GM12878 (cell line): Measurements from ENCODE around the gene SLITRK1. TPM values are rescaled to one million over a fixed set of nuclear protein-coding genes. Genes with fewer than 3 reads are reported as not detected.

Source experiments
- ATAC-seq: fragments of 200-7000 bp; cut with Tn5 transposase; 3 replicates; pipeline ENCODE4 v1.9.1; 2020; ENCODE audit warnings: mild to moderate bottlenecking, moderate library complexity
- BruUV-seq: library from RNA; stranded (reverse); fragments of 400-500 nt; replicated peaks from 2 replicates; lab custom pipeline; 2021; lab: Mats Ljungman, UMichigan
- CTCF ChIA-PET: fragments of 300-600 bp; sonication (Branson Sonifier 250); formaldehyde crosslinking; extraction: SDS; loops from one replicate; lab custom pipeline; 2021; ENCODE audit warnings: inconsistent platforms; lab: Yijun Ruan, JAX
- POLR2A ChIA-PET: fragments of 350-600 bp; formaldehyde crosslinking; extraction: SDS; loops from one replicate; lab custom pipeline; 2021; ENCODE audit warnings: inconsistent platforms; lab: Charles Lee
- RAD21 ChIA-PET: fragments of 300-600 bp; sonication (Branson Sonifier 250); formaldehyde crosslinking; loops from one replicate; lab custom pipeline; 2023; ENCODE audit warnings: antibody characterized with exemption; ENCODE audit not compliant: unreplicated experiment; lab: Charles Lee
- SMC1A ChIA-PET: fragments of 300-600 bp; sonication (Branson Sonifier 250); formaldehyde crosslinking; loops from one replicate; lab custom pipeline; 2023; ENCODE audit not compliant: unreplicated experiment, uncharacterized antibody; lab: Charles Lee
- DNase-seq: peaks from one replicate; pipeline ENCODE4 v3.0.0-alpha.2; 2011; ENCODE audit warnings: low read depth, low spot score
- FAIRE-seq: peaks from 3 replicates; lab custom pipeline; 2011; peaks lifted over from hg19 to GRCh38; lab: Jason Lieb, UNC
- H2AFZ ChIP-seq: 2 replicates; pipeline ENCODE4 v1.6.0; 2011; ENCODE audit warnings: low read depth, low read length, control low read depth; ENCODE audit not compliant: control insufficient read depth
- H3K27ac ChIP-seq: 2 replicates; pipeline ENCODE4 v1.5.1; 2011; ENCODE audit warnings: control low read depth; ENCODE audit not compliant: control insufficient read depth, insufficient read depth
- H3K27me3 ChIP-seq, 2 experiments: replicated peaks in 1 of 2; 2 replicates each; pipeline versions ENCODE4 v1.6.0 to v1.6.1; 2011; ENCODE audit warnings: low read length in 1 of 2; ENCODE audit not compliant: control insufficient read depth in 2 of 2, insufficient read depth in 2 of 2
- H3K36me3 ChIP-seq, 2 experiments: 2 replicates each; pipeline ENCODE4 v1.5.1; 2011; ENCODE audit warnings: low read length in 1 of 2; ENCODE audit not compliant: control insufficient read depth in 2 of 2, insufficient read depth in 2 of 2
- H3K4me1 ChIP-seq: 2 replicates; pipeline ENCODE4 v1.6.1; 2011; ENCODE audit warnings: mild to moderate bottlenecking, low read length, moderate library complexity, mixed read lengths; ENCODE audit not compliant: control insufficient read depth, insufficient read depth
- H3K4me2 ChIP-seq: 2 replicates; pipeline ENCODE4 v1.6.0; 2011; ENCODE audit warnings: control low read depth; ENCODE audit not compliant: control insufficient read depth, insufficient read depth
- H3K4me3 ChIP-seq: fragments of 200-600 bp; sonication (generic); 2 replicates; pipeline ENCODE4 v1.5.1; 2016
- H3K79me2 ChIP-seq: 2 replicates; pipeline ENCODE4 v1.6.0; 2011; ENCODE audit warnings: low read length; ENCODE audit not compliant: control insufficient read depth, insufficient read depth
- H3K9ac ChIP-seq: 2 replicates; pipeline ENCODE4 v1.8.0; 2011; ENCODE audit warnings: low read length, control low read depth, mixed read lengths; ENCODE audit not compliant: control insufficient read depth, insufficient read depth
- H3K9me3 ChIP-seq: replicated peaks from 3 replicates; pipeline ENCODE4 v1.5.1; 2011; ENCODE audit warnings: mild to moderate bottlenecking, low read length; ENCODE audit not compliant: control insufficient read depth, insufficient read depth
- H4K20me1 ChIP-seq: 2 replicates; pipeline ENCODE4 v1.6.0; 2011; ENCODE audit not compliant: control insufficient read depth, insufficient read depth
- CBFB ChIP-seq: IDR thresholded peaks from 2 replicates; pipeline ENCODE4 v1.6.1; 2016; ENCODE audit warnings: antibody characterized with exemption, low read depth
- CEBPB ChIP-seq, 2 experiments: fragments of 150-350 bp in 1 of 2; IDR thresholded peaks; 2 replicates each; pipeline ENCODE4 v1.6.1; 2012 to 2014; ENCODE audit warnings: low read depth in 2 of 2, low read length in 2 of 2, borderline replicate concordance in 1 of 2, inconsistent platforms in 1 of 2
- CREM ChIP-seq: IDR thresholded peaks from 2 replicates; pipeline ENCODE4 v1.6.1; 2014; ENCODE audit warnings: antibody characterized with exemption, low read depth
- EED ChIP-seq: sonication (generic); IDR thresholded peaks from 2 replicates; pipeline ENCODE4 v1.6.1; 2016; ENCODE audit warnings: antibody characterized with exemption, low read depth
- HDGF ChIP-seq: fragments of 450-650 bp; IDR thresholded peaks from 2 replicates; pipeline ENCODE4 v1.6.1; 2016; ENCODE audit warnings: antibody characterized with exemption
- JUND ChIP-seq: IDR thresholded peaks from 2 replicates; pipeline ENCODE4 v1.6.1; 2012; ENCODE audit warnings: low read depth, mild to moderate bottlenecking, low read length, improper control_type of control experiment, moderate library complexity
- POLR2A ChIP-seq: IDR thresholded peaks from 2 replicates; pipeline ENCODE4 v1.6.1; 2011; ENCODE audit warnings: low read depth, mild to moderate bottlenecking, low read length
- POU2F2 ChIP-seq: IDR thresholded peaks from 3 replicates; pipeline ENCODE4 v1.6.1; 2011; ENCODE audit warnings: low read depth, mild to moderate bottlenecking, low read length, borderline replicate concordance
- RB1 ChIP-seq: fragments of 450-650 bp; formaldehyde crosslinking; IDR thresholded peaks from 2 replicates; pipeline ENCODE4 v1.6.1; 2017; ENCODE audit warnings: mild to moderate bottlenecking, borderline replicate concordance
- RCOR1 ChIP-seq: conservative IDR thresholded peaks from 2 replicates; pipeline ENCODE4 v1.6.1; 2012; ENCODE audit warnings: low read depth, low read length, improper control_type of control experiment
- SMC3 ChIP-seq: IDR thresholded peaks from 2 replicates; pipeline ENCODE4 v1.6.1; 2011; ENCODE audit warnings: low read length, improper control_type of control experiment, borderline replicate concordance
- SREBF2 ChIP-seq: IDR thresholded peaks from 2 replicates; pipeline ENCODE4 v1.6.1; 2012; ENCODE audit warnings: mild to moderate bottlenecking, low read length
- TBL1XR1 ChIP-seq: IDR thresholded peaks from 2 replicates; pipeline ENCODE4 v1.6.1; 2012; ENCODE audit warnings: low read depth, low read length, improper control_type of control experiment
- YY1 ChIP-seq: IDR thresholded peaks from 2 replicates; pipeline ENCODE4 v1.6.1; 2011; ENCODE audit warnings: low read depth, mild to moderate bottlenecking, low read length
- ZNF217 ChIP-seq: fragments of 450-650 bp; IDR thresholded peaks from 2 replicates; pipeline ENCODE4 v1.6.1; 2017; ENCODE audit warnings: antibody characterized with exemption, mild to moderate bottlenecking
- ZNF24 ChIP-seq: fragments of 450-650 bp; IDR thresholded peaks from 2 replicates; pipeline ENCODE4 v1.6.1; 2017; ENCODE audit warnings: antibody characterized with exemption, mild to moderate bottlenecking
- WGBS: methylation state at CpG from one replicate; pipeline ENCODE4 v1.1.6; 2016; ENCODE audit warnings: low lambda C conversion rate; ENCODE audit not compliant: insufficient replicate concordance, insufficient coverage; ENCODE audit errors: missing lambda C conversion rate; 5-methylcytosine and 5-hydroxymethylcytosine counted together
- in situ Hi-C: fragments of 300-500 bp; cut with MboI; formaldehyde crosslinking; loops from 9 replicates; pipeline ENCODE4 v1.14.3; 2018; ENCODE audit warnings: mixed read lengths
- intact Hi-C: fragments of 100-400 bp; cut with micrococcal nuclease; formaldehyde crosslinking; loops from one replicate; pipeline ENCODE4 v1.14.2; 2022; ENCODE audit not compliant: unreplicated experiment
- polyA plus RNA-seq, 11 experiments: library from polyadenylated mRNA; depleted of rRNA in 4 of 11; unstranded in 6 of 11; stranded (reverse) in 5 of 11; fragments of >200 nt; fragmentation: Nextera tagmentation in 4 of 11; fragmentation: Illumina TruSeq in 1 of 11; extraction: Ambion mirVana in 4 of 11; extraction: Trizol in 1 of 11; gene quantifications; 1 replicate in 1 of 11; 2 replicates in 10 of 11; pipeline versions ENCODE4 v1.2.1 to v1.2.3, GENCODE V29; 2011 to 2016; ENCODE audit warnings: inconsistent platforms in 2 of 11, missing spikeins in 2 of 11, low read depth in 1 of 11
- total RNA-seq, 4 experiments: library from RNA; depleted of rRNA in 3 of 4; stranded (reverse); fragments of >200 nt in 3 of 4; fragmentation: Illumina TruSeq in 1 of 4; extraction: Trizol in 1 of 4; gene quantifications; 2 replicates each; pipeline versions ENCODE4 v1.2.1 to v1.2.3, GENCODE V29; 2013 to 2021
- TF ChIP-seq, protein P1 (sequence below): fragments of 450-650 bp; IDR thresholded peaks from 2 replicates; pipeline ENCODE4 v1.6.1; 2016; ENCODE audit warnings: mild to moderate bottlenecking
- TF ChIP-seq, protein P2 (sequence below): IDR thresholded peaks from 2 replicates; pipeline ENCODE4 v1.6.1; 2011; ENCODE audit warnings: low read depth, mild to moderate bottlenecking, low read length, moderate library complexity, borderline replicate concordance; ENCODE audit errors: extremely low read depth
- TF ChIP-seq, protein P3 (sequence below): fragments of 450-650 bp; formaldehyde crosslinking; IDR thresholded peaks from 2 replicates; pipeline ENCODE4 v1.4.0; 2020; ENCODE audit warnings: mild to moderate bottlenecking, moderate library complexity

The SLITRK1 gene
- total and polyA plus RNA-seq, 10 of the 15 experiments (the other 5 are each of a cell fraction or from before 2014, with no cell fraction given), result 0.03 to 0.78 (median 0.26) TPM

DNA sequence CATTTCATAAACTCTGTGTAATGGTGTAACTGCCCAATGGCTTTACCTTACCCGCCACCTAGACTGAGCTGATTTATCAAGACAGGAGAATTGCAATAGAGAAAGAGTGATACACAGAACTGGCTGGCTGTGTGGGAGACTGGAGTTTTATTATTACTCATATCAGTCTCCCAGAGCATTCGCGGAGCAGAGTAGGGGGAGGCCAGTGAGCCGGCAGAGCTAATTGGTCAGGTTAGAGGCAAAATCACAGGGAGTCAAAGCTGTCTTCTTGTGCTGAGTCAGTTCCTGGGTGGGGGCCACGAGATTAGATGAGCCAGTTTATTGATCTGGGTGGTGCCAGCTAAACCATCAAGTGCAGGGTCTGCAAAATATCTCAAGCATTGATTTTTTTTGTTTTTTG is 23.4 kb upstream of the SLITRK1 start (continued):
- TF ChIP-seq CBFB (no peak), RB1 (no peak), SREBF2 (no peak)
- TF ChIP-seq, protein P1, sequence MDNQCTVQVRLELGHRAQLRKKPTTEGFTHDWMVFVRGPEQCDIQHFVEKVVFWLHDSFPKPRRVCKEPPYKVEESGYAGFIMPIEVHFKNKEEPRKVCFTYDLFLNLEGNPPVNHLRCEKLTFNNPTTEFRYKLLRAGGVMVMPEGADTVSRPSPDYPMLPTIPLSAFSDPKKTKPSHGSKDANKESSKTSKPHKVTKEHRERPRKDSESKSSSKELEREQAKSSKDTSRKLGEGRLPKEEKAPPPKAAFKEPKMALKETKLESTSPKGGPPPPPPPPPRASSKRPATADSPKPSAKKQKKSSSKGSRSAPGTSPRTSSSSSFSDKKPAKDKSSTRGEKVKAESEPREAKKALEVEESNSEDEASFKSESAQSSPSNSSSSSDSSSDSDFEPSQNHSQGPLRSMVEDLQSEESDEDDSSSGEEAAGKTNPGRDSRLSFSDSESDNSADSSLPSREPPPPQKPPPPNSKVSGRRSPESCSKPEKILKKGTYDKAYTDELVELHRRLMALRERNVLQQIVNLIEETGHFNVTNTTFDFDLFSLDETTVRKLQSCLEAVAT, result no peak
- TF ChIP-seq, protein P2, sequence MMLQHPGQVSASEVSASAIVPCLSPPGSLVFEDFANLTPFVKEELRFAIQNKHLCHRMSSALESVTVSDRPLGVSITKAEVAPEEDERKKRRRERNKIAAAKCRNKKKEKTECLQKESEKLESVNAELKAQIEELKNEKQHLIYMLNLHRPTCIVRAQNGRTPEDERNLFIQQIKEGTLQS, result no peak

DNA sequence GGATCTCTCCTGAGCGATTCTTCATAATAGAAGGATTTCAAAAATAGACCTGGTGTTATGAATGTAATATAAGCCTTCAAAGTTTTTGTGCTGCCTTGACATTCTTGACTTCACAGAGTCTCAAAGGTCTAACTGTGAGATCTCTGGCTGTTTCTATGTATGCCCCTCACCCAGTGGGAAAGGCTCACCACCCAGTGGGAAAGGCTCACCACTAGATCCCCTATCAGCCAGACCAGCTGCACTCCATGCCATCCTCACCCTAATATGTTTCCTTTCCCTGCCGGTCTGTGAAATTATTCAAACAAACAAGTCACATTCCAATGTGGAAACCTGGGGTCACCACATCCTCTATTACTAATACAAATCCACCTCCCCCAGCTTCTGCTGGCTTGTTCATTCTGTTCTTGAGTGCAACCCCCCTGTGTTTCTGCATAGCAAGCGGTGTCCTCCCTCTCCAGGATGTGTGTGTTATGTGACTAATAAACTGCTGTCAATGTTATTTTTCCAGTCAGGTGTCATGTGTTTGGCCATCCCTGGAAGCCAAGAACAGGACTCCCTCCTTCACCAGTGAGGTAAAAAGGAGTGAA is 13.8 kb upstream of the SLITRK1 start:
- H3K4me3 ChIP-seq, result no peak overlapping the region
- no peaks in the 10 kb centered on the region for H3K4me1 ChIP-seq
- H4K20me1 ChIP-seq, result no peaks in the 10 kb centered on the region
- no peak for TF ChIP-seq SREBF2
- no peak for TF ChIP-seq ZNF24
- no peak for TF ChIP-seq POLR2A
- no peak for TF ChIP-seq CREM
- no peak for TF ChIP-seq JUND
- TF ChIP-seq, protein P3, sequence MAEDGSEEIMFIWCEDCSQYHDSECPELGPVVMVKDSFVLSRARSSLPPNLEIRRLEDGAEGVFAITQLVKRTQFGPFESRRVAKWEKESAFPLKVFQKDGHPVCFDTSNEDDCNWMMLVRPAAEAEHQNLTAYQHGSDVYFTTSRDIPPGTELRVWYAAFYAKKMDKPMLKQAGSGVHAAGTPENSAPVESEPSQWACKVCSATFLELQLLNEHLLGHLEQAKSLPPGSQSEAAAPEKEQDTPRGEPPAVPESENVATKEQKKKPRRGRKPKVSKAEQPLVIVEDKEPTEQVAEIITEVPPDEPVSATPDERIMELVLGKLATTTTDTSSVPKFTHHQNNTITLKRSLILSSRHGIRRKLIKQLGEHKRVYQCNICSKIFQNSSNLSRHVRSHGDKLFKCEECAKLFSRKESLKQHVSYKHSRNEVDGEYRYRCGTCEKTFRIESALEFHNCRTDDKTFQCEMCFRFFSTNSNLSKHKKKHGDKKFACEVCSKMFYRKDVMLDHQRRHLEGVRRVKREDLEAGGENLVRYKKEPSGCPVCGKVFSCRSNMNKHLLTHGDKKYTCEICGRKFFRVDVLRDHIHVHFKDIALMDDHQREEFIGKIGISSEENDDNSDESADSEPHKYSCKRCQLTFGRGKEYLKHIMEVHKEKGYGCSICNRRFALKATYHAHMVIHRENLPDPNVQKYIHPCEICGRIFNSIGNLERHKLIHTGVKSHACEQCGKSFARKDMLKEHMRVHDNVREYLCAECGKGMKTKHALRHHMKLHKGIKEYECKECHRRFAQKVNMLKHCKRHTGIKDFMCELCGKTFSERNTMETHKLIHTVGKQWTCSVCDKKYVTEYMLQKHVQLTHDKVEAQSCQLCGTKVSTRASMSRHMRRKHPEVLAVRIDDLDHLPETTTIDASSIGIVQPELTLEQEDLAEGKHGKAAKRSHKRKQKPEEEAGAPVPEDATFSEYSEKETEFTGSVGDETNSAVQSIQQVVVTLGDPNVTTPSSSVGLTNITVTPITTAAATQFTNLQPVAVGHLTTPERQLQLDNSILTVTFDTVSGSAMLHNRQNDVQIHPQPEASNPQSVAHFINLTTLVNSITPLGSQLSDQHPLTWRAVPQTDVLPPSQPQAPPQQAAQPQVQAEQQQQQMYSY (CRISPR knock-in tag), result no peak
- no peak for TF ChIP-seq ZNF217
- no peak for TF ChIP-seq EED
- no peak for TF ChIP-seq YY1
- no peak for TF ChIP-seq TBL1XR1
- no peak for TF ChIP-seq POU2F2
- TF ChIP-seq SMC3, result no peak
- no peak for TF ChIP-seq HDGF
- no peak for TF ChIP-seq RCOR1
- no peak for TF ChIP-seq CEBPB (IDR thresholded peaks at IDR 0.05; ENCODE audit: borderline replicate concordance in 1 of 2, low read depth in 2 of 2, low read length in 2 of 2)
- SMC1A ChIA-PET, result no interaction called here
- BruUV-seq, result no TSS peak
- ATAC-seq (no peak), DNase-seq (no peak), FAIRE-seq (no peak)
- H3K36me3 ChIP-seq, result no peaks in the 10 kb centered on the region
- intact Hi-C loops, result no loop called here
- RAD21 ChIA-PET, result no interaction called here
- H2AFZ ChIP-seq, result no peak overlapping the region
- WGBS, result 26% methylated on average over 3 of the region's 3 CpGs
- H3K9ac ChIP-seq, result no peak overlapping the region
- H3K27me3 ChIP-seq, result no peaks in the 10 kb centered on the region
- in situ Hi-C loops, result no loop called here
- H3K27ac ChIP-seq, result no peak overlapping the region
- no peaks in the 10 kb centered on the region for H3K9me3 ChIP-seq
- H3K4me2 ChIP-seq, result no peak overlapping the region
- H3K79me2 ChIP-seq, result no peaks in the 10 kb centered on the region
- POLR2A ChIA-PET, result no interaction called here
- CTCF ChIA-PET, result no interaction called here
